ENCODE results near the gene SRSF4.

DNA sequence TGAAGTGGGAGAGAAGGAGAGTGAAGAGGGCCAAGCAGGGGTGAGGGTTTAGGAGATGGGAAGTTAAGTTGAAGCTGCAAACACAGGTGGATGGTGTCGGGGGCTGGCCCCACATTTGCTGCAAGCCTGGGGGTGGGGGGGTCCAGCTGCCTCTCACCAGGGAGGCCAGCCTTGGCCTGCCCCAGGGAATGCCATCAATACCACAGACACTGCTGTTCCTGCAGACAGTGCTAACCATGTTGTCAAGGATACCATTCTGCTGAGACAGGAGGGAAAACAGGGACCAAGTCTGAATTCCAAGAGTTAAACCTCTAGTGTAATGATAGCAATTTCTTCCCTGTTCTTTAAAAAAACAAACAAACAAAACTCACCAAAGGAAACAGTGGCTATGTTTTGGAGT is 41.0 kb upstream of the SRSF4 start:
- TF ChIP-seq, protein P1, sequence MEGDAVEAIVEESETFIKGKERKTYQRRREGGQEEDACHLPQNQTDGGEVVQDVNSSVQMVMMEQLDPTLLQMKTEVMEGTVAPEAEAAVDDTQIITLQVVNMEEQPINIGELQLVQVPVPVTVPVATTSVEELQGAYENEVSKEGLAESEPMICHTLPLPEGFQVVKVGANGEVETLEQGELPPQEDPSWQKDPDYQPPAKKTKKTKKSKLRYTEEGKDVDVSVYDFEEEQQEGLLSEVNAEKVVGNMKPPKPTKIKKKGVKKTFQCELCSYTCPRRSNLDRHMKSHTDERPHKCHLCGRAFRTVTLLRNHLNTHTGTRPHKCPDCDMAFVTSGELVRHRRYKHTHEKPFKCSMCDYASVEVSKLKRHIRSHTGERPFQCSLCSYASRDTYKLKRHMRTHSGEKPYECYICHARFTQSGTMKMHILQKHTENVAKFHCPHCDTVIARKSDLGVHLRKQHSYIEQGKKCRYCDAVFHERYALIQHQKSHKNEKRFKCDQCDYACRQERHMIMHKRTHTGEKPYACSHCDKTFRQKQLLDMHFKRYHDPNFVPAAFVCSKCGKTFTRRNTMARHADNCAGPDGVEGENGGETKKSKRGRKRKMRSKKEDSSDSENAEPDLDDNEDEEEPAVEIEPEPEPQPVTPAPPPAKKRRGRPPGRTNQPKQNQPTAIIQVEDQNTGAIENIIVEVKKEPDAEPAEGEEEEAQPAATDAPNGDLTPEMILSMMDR (IDR thresholded peaks at IDR 0.05; ENCODE audit: low read depth, low read length, poor library complexity, severe bottlenecking) = no peak
- TF ChIP-seq EZH2phosphoT487 (IDR thresholded peaks at IDR 0.05; ENCODE audit: borderline replicate concordance, low read length) = no peak
